Right kidney (tissue), 1 donor: Measurements from ENCODE around the gene KRTDAP.

Source experiments
- DNase-seq: peaks from one replicate; pipeline ENCODE4 v3.0.0-alpha.2; 2016

The KRTDAP gene

GRCh38 chr19:35513628-35514281, 23.5 kb upstream of the KRTDAP start, which contains the start of gene DMKN:
DMKN (minus strand) TSS chr19:35513649; CDS start chr19:35513475, 174 bp downstream.
- DNase-seq = peak; percentile 55

- no peak for DNase-seq
These were observed 22.8 kb upstream of the KRTDAP start for GRCh38 chr19:35512831-35513627.

- no peak for DNase-seq
These were observed 21.1 kb upstream of the KRTDAP start for GRCh38 chr19:35511337-35511736.

- DNase-seq = no peak
These were observed 20.3 kb upstream of the KRTDAP start for GRCh38 chr19:35510626-35510964.

- DNase-seq = peak; percentile 88
These were observed 19.8 kb upstream of the KRTDAP start for GRCh38 chr19:35509861-35510625.

- peak; percentile 52 for DNase-seq
These were observed 18.9 kb upstream of the KRTDAP start for GRCh38 chr19:35509018-35509652.

- DNase-seq = no peak
These were observed 17.9 kb upstream of the KRTDAP start for GRCh38 chr19:35508129-35508528.

- DNase-seq = no peak
These were observed 17.3 kb upstream of the KRTDAP start for GRCh38 chr19:35507561-35507960.

- no peak for DNase-seq
These were observed 15.7 kb upstream of the KRTDAP start for GRCh38 chr19:35506011-35506410.

- no peak for DNase-seq
These were observed 12.5 kb upstream of the KRTDAP start for GRCh38 chr19:35502751-35503150.

- DNase-seq = no peak
These were observed 11.4 kb upstream of the KRTDAP start for GRCh38 chr19:35501684-35502083.

GRCh38 chr19:35500611-35501010, 10.3 kb upstream of the KRTDAP start:
- no peak for DNase-seq

GRCh38 chr19:35498984-35499527, 8.8 kb upstream of the KRTDAP start:
- no peak for DNase-seq

- DNase-seq = no peak
These were observed 8.0 kb upstream of the KRTDAP start for GRCh38 chr19:35498220-35498619.

GRCh38 chr19:35497406-35497805, 7.1 kb upstream of the KRTDAP start:
- DNase-seq = no peak

GRCh38 chr19:35495107-35496064, 5.1 kb upstream of the KRTDAP start:
- peak; percentile 60 for DNase-seq

GRCh38 chr19:35493971-35494370, 3.7 kb upstream of the KRTDAP start:
- no peak for DNase-seq

- no peak for DNase-seq
These were observed 1.6 kb upstream of the KRTDAP start for GRCh38 chr19:35491836-35492360.

- DNase-seq = no peak
These were observed 1.6 kb downstream of the KRTDAP start for GRCh38 chr19:35488677-35489076.

- DNase-seq = no peak
These were observed 2.5 kb downstream of the KRTDAP start for GRCh38 chr19:35487656-35488182.

- DNase-seq = no peak
These were observed 4.0 kb downstream of the KRTDAP start for GRCh38 chr19:35486268-35486708.
